ENCODE data around the gene NPFFR2. TPM values are rescaled to one million over a fixed set of nuclear protein-coding genes. Genes with fewer than 3 reads are reported as not detected.
"Not testable (repeated sequence)": the region's sequence is repeated elsewhere in the genome, so short reads cannot be mapped to it uniquely, and the experiment has no call there.

NPFFR2 gene
- total RNA-seq (2014; rRNA removed; shearing (Covaris generic)): 0.17 TPM in 1 of 2 replicates, not detected in the other

- peak; percentile 41 for DNase-seq (ENCODE audit: low read depth)
Observed at GRCh38 chr4:72031868-72032608, at the start of gene NPFFR2. Gene NPFFR2 (plus strand): TSS chr4:72032000. CDS start chr4:72128592, 96,592 bp downstream.

- DNase-seq (ENCODE audit: low read depth): no peak
Observed at GRCh38 chr4:71992571-71993312, 39.1 kb upstream of the NPFFR2 start.

DNA sequence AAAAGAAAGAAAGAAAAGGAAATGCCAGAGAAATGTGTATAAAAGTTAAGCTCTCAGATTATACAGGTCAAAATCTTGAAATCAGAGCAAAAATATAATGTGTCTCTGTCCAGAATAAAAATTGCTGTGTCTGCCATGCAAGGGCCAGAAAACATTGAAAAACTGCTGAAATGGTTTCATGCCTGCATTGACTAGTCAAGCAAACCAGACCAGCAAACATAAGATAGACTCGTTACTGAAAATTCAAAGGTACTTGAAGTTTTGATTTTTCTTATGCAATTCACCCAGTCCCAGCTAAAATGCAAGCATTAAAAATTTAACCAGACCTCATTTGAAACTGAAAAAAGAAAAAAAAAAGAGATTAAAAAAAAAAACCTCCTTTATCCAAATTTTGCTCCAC is 37.2 kb upstream of the NPFFR2 start:
- no peak for DNase-seq (ENCODE audit: low read depth)

DNA sequence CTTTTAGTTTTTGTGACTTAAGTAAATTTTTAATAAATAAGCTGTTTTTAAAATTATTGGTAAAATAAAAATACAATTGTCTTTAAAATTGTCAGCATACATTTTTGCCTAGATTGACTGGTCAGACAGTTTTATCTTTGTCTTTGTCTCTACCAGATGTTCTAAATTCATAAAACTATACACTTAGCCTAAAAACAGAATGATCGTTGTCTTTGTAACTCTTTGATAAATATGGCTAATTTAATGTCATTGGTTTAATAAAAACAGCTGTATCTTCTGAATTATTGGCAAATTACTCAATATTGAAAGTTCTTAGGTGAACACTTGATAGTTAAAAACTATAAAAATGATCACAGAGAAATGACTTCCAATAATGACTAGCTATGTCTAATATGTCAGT is 36.5 kb upstream of the NPFFR2 start:
- no peak for DNase-seq (ENCODE audit: low read depth)

- DNase-seq (ENCODE audit: low read depth): peak; percentile 33
Observed at GRCh38 chr4:72006586-72006985, 25.2 kb upstream of the NPFFR2 start.

- no peak for DNase-seq (ENCODE audit: low read depth)
Observed at GRCh38 chr4:72011906-72012305, 19.9 kb upstream of the NPFFR2 start.

GRCh38 chr4:72016011-72016410 is 15.8 kb upstream of the NPFFR2 start:
- no peak for DNase-seq (ENCODE audit: low read depth)

GRCh38 chr4:72019688-72020087 is 12.1 kb upstream of the NPFFR2 start:
- no peak for DNase-seq (ENCODE audit: low read depth)

GRCh38 chr4:72022553-72022952 is 9.2 kb upstream of the NPFFR2 start:
- no peak for DNase-seq (ENCODE audit: low read depth)

GRCh38 chr4:72055566-72055965 is 23.8 kb downstream of the NPFFR2 start:
- no peak for DNase-seq (ENCODE audit: low read depth)

- no peak for DNase-seq (ENCODE audit: low read depth)
Observed at GRCh38 chr4:72063726-72064125, 31.9 kb downstream of the NPFFR2 start.

DNA sequence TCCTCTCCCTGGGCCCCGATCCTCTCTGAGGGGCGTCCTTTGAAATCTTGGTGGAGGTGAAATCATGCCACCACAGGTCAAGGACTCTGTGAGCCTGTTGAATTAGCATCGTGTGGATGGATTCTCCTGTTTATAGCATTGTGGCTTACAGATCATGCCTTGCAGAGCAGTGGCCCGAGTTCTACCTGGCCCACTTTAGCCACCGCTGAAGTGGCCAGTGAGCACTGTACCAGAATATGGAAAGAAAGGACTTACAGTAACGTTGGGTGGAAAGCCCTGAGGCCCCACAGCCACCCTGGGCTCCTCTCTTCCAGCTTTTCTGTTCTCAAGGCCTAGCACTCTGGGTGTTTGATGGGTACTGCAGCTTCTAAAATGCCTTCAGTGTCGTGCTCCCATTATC is 35.3 kb downstream of the NPFFR2 start:
- no peak for DNase-seq (ENCODE audit: low read depth)

GRCh38 chr4:72073816-72074215 is 42.0 kb downstream of the NPFFR2 start:
- DNase-seq (ENCODE audit: low read depth): no peak

DNA sequence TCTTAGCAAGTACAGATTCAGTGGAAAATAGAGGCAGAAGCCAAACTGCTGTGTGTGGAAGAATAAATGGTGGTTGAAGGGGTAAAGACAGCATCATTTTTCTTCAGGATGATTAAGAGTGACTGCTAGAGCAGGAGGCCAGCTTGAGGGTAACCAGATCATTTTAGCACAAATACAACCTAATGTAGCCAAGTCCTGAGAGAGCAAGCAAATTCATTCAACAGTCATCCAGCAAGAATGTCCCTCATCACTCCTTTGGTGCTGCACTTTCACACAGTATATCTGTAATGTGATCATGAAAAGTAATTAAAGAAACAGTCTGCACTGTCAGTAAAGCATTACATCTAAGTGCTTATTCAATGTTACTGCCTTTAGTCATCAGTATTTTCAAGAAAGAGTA is 44.8 kb downstream of the NPFFR2 start:
- DNase-seq (ENCODE audit: low read depth): peak; percentile 44

GRCh38 chr4:72077346-72077745 is 45.5 kb downstream of the NPFFR2 start:
- no peak for DNase-seq (ENCODE audit: low read depth)

DNA sequence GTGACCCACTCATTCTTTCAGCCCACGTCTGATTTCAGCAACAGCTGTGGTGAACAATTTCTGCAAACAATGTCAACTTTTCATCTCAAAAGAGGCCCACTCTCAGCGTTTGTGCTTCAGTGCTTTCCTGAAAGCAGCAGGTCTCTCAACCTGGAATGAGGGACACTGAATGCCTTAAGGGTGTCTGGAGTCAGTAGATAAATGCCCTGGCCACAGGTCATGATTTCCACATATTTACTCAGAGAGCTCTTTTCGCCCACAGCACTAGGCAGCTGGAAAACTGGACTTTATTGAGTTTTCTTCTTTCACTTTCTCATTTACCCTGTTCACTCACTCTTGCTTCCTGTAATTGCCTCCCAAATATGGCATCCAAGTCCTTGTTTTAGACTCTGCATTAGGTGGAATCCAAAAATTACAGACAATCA is 52.8 kb downstream of the NPFFR2 start:
- no peak for DNase-seq (ENCODE audit: low read depth)

DNA sequence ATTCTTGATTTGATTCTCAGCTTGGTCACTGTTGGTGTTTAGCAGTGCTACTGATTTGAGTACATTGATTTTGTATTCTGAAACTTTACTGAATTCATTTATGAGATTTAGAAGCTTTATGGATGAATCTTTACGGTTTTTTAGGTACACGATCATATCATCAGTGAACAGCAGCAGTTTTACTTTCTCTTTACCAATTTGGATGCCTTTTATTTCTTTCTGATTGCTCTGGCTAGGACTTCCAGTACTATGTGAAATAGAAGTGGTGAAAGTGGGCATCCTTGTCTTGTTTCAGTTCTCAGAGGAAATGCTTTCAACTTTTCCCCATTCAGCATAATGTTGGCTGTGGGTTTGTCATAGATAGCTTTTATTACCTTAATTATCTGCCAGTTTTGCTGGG is 58.8 kb downstream of the NPFFR2 start:
- DNase-seq (ENCODE audit: low read depth): not testable (repeated sequence)

DNA sequence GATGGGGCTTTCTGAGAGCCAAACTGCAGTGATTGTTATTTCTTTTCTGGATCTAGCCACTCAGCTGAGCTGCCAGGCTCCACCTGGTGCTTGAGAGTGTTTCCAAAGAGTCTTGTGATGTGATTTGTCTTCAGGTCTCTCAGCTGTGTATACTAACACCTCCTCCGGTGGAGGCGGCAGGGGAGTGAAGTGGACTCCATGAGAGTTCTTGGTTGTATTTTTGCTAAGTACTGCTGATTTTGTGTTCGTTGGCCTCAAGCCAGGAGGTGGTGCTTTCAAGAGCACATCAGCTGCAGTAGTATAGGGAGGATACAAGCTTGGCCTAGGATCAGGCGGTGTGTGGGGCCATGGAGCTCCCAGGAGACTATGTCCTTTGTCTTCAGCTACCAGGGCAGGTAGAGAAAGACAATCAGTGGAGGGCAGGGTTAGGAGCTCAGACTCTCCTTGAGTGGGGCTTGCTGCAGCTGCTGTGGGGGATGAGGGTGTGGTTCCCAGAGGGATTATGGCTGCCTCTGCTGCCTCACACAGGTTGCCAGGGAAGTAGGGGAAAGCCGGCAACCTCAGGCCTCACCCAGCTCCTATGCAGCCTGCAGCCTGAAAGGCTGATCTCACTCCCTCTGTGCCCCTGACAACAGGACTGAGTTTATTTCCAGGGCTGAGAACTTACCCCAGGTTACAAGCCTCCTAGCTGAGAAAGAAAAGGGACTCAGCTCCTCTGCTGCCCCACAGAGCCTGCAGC is 62.4 kb downstream of the NPFFR2 start:
- peak; percentile 1 for DNase-seq (ENCODE audit: low read depth)

GRCh38 chr4:72107456-72107855 is 75.7 kb downstream of the NPFFR2 start:
- DNase-seq (ENCODE audit: low read depth): no peak

- DNase-seq (ENCODE audit: low read depth): no peak
Observed at GRCh38 chr4:72109364-72109763, 77.6 kb downstream of the NPFFR2 start.

GRCh38 chr4:72109959-72110497 is 78.2 kb downstream of the NPFFR2 start:
- DNase-seq (ENCODE audit: low read depth): no peak

GRCh38 chr4:72110886-72111285 is 79.1 kb downstream of the NPFFR2 start:
- DNase-seq (ENCODE audit: low read depth): no peak

Data from Daoy (cell line).